ENCODE data around the gene SEPTIN3.

SEPTIN3 gene

DNA sequence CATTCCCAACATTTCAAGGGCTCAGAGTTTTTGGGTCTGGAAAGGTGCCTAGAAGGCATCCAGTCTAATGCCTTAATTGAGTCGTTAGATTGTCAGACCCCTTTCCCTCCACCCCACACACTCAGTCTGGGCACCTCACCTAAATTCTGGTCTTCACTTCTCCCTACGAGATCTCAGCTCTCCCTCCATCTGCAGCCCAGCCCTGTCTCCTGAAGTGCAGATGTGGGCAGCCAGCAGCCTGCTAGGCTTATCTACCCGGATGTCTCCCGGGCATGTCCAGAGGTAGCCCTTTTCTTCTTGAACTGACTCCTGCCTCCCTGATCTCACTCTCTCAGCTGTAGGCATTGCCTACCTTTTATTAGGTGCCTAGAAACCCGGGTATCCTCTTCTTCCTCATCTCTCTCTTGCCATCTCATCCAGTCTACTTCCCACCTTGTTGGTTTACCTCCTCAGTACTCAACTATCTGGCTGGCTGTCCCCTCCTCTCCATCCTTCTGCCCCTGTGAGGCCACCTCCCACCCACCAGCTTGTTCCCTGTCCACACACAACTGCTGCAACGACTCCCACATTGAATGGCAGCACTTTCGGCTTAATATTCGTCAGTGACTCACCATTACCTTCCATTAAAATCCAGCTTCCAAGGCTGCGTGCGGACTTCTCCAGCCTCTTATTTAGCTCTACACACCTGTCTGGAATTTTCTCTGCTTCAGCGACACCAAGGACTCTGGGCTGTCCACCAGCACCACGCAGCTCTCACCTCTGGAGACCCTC, 6.2 kb downstream of the SEPTIN3 start:
- no peak for DNase-seq (ENCODE audit: low read depth in 2 of 2)

DNA sequence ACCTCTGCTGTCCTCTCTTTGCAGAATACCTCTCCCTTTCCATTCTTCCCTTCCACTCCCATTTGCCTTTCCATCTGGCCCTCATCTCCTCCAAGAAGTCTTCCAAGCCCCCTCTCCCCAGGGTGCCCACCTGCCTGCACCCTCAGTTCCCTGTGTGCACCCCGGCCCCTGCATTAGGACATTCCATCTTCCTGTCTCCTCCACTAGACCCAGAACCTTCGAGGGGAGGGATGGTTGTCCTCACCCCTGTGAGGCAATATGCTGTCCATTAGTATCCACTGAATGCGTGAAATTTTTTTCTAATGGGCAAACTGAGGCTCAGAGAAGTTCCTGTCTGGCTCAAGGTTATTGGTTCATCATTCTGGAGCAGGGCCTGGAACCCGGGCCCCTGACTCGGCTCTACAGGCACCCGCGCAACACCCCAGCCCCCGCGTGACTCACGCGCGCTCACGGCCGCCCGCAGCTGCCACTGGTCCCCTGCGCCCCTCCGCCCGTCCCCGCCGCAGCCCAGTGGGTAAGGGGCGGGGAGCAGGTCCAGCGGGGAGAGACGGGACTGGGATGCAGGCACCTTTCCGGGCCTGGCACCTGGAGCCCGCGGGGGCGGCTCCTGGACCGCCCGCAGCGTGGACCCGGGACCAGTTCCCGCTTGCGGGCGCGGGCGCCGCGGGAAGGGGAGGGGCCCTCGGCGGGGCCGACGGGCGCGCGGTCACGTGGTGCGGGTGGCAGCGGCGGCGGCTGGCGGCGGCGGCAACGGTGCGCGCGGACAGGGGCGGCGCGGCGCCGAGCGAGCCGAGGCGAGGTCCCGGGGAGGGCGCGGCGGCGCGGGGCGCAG, 7.0 kb downstream of the SEPTIN3 start:
- peak; percentile 26 to 42 for DNase-seq (ENCODE audit: low read depth in 2 of 2)

GRCh38 chr22:41976961-41977566, 7.8 kb downstream of the SEPTIN3 start:
- DNase-seq (ENCODE audit: low read depth in 2 of 2), result no peak

DNA sequence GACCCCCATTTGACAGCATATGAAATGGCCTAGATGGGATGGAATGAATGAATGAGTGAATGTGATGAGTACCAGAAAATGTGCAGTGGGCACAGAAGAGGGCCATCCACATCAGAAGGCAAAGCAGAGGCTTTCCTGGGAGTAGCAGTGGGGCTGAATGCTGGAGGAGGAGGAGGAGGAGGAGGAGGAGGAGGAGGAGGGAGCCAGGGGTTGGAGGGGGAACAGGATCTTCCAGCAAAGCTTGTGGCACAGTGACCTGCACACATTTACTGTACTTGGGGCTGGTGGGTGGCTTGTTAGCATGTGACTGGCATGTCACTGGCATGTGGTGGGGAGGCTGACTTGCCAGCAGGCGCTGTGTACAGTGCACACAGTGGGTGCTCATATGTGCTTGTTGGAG, 9.5 kb downstream of the SEPTIN3 start:
- no peak for DNase-seq (ENCODE audit: low read depth in 2 of 2)

GRCh38 chr22:41979423-41980250, 10.4 kb downstream of the SEPTIN3 start:
- DNase-seq (ENCODE audit: low read depth in 2 of 2), result no peak

DNA sequence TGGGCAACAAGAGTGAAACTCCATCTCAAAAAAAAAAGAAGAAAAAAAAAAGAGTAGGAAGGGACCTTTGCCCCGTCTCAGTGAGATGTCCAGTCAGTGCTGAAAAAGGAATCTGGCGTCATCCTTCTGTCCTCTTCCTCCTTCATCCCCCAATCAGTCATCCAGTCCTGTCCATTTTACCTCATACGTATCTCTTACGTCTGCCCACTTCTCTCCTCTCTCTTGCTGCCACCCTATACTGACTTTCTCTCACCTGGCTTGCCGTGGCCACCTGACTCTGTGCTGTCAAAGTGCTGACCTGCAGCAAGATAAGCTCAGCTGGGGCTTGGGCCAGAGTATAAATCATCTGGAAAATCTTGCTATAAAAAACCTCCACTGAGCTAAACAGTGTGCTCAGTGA, 13.6 kb downstream of the SEPTIN3 start:
- no peak for DNase-seq (ENCODE audit: low read depth in 2 of 2)

- DNase-seq (ENCODE audit: low read depth in 2 of 2), result no peak
Measured at GRCh38 chr22:41983513-41984405, 14.5 kb downstream of the SEPTIN3 start.

- DNase-seq (ENCODE audit: low read depth in 2 of 2), result no peak
Measured at GRCh38 chr22:41987276-41987675, 18.0 kb downstream of the SEPTIN3 start.

GRCh38 chr22:41989246-41989645, 20.0 kb downstream of the SEPTIN3 start:
- no peak for DNase-seq (ENCODE audit: low read depth in 2 of 2)

DNA sequence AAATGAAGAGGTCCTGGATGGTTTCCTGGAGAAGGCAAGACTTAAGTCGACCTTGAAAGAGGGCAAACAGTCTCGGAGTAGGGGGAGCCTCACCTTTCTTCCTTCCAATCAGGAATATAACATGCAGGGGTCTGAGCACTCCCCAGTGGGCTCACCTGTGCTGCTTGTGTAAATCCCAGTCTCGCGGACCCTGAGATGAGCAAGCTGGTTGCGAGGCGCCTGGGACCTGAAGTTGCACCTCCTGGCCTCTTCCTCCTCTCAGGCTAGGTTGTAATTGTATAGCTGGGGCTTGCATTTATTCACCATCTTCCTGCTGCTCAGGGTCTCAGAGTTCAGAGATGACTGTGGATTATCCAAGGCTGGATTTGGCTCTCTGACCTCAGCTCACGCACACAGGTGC, 21.9 kb downstream of the SEPTIN3 start:
- DNase-seq (ENCODE audit: low read depth in 2 of 2), result no peak

DNA sequence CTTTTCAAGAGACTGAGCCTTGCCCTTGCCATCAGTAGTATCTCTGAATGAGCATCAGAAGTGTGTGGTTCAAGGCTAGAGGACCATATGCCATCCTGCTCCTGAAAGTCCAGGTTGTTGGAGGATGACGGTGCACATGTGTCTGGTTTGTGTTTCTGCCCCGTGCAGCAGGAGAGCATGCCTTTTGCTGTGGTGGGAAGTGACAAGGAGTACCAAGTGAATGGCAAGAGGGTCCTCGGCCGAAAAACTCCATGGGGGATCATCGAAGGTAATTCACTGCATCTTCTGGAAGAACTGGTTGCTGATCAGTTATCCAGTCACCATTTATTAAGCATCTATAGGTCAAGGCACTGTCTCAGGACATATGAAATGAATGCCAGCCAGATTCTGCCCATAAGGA, 23.3 kb downstream of the SEPTIN3 start:
- DNase-seq (ENCODE audit: low read depth in 2 of 2), result no peak

GRCh38 chr22:41995211-41995610, 26.0 kb downstream of the SEPTIN3 start:
- DNase-seq (ENCODE audit: low read depth in 2 of 2), result no peak

GRCh38 chr22:41996826-41997225, 27.6 kb downstream of the SEPTIN3 start:
- DNase-seq (ENCODE audit: low read depth in 2 of 2), result no peak

- DNase-seq (ENCODE audit: low read depth in 2 of 2), result peak; percentile 72 to 81
Measured at GRCh38 chr22:41998361-41999261, 29.4 kb downstream of the SEPTIN3 start, which contains the start of gene WBP2NL. Gene WBP2NL (plus strand): TSS chr22:41998788. CDS start chr22:41998819, 31 bp downstream.

GRCh38 chr22:42000466-42000865, 31.2 kb downstream of the SEPTIN3 start:
- no peak for DNase-seq (ENCODE audit: low read depth in 2 of 2)

- no peak for DNase-seq (ENCODE audit: low read depth in 2 of 2)
Measured at GRCh38 chr22:42001121-42001520, 31.9 kb downstream of the SEPTIN3 start.

DNA sequence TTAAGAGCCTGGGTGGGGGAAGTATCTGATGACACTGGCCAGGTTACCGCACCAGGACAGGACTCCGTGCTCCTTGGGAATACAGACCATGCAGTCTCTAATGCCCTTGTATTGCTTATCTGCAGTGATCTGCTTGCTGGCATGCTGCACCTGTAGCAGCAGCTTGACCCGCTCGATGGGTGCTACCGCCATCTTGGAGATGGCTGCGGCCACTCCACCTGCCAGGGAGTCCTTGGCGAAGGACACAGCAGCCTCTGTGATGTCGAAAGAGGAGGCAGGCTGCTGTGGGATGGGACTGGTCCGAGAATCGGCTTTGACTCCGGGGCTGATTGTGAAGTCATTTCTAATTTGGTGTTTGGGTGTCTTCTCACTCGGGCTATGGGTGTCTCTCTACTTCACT, 32.5 kb downstream of the SEPTIN3 start:
- no peak for DNase-seq (ENCODE audit: low read depth in 2 of 2)

GRCh38 chr22:42007922-42008321, 38.7 kb downstream of the SEPTIN3 start:
- DNase-seq (ENCODE audit: low read depth in 2 of 2), result no peak

- no peak for DNase-seq (ENCODE audit: low read depth in 2 of 2)
Measured at GRCh38 chr22:42010778-42011177, 41.5 kb downstream of the SEPTIN3 start.

- no peak for DNase-seq (ENCODE audit: low read depth in 2 of 2)
Measured at GRCh38 chr22:42013385-42013784, 44.1 kb downstream of the SEPTIN3 start.

Data from stimulated activated CD4-positive, alpha-beta T cell treated with anti-CD3 and anti-CD28 coated beads, Interleukin-4, amount 100 ng/mL, for 48 hours (primary cell).